Measurements from ENCODE around the gene ACTMAP.
"Not testable (repeated sequence)": the region's sequence is repeated elsewhere in the genome, so short reads cannot be mapped to it uniquely, and the experiment has no call there.

Gene ACTMAP

GRCh38 chr19:40776364-40776763, 26.1 kb upstream of the ACTMAP start:
- DNase-seq (ENCODE audit: low read depth), result no peak

GRCh38 chr19:40775632-40776022, 25.4 kb upstream of the ACTMAP start:
- no peak for DNase-seq (ENCODE audit: low read depth)

GRCh38 chr19:40774916-40775631, 24.8 kb upstream of the ACTMAP start, which contains the start of gene MIA:
Gene MIA (plus strand): TSS chr19:40775521. CDS start chr19:40775543, 22 bp downstream.
- no peak for DNase-seq (ENCODE audit: low read depth)

GRCh38 chr19:40771101-40771862, 21.0 kb upstream of the ACTMAP start:
- not testable (repeated sequence) for DNase-seq (ENCODE audit: low read depth)

- DNase-seq (ENCODE audit: low read depth), result no peak
Observed at GRCh38 chr19:40768869-40769268, 18.6 kb upstream of the ACTMAP start.

GRCh38 chr19:40766385-40766784, 16.1 kb upstream of the ACTMAP start:
- DNase-seq (ENCODE audit: low read depth), result not testable (repeated sequence)

GRCh38 chr19:40763963-40764362, 13.7 kb upstream of the ACTMAP start:
- DNase-seq (ENCODE audit: low read depth), result no peak

- DNase-seq (ENCODE audit: low read depth), result no peak
Observed at GRCh38 chr19:40763526-40763925, 13.2 kb upstream of the ACTMAP start.

- no peak for DNase-seq (ENCODE audit: low read depth)
Observed at GRCh38 chr19:40762754-40763470, 12.6 kb upstream of the ACTMAP start.

- no peak for DNase-seq (ENCODE audit: low read depth)
Observed at GRCh38 chr19:40759352-40759751, 9.1 kb upstream of the ACTMAP start.

GRCh38 chr19:40758491-40758890, 8.2 kb upstream of the ACTMAP start:
- no peak for DNase-seq (ENCODE audit: low read depth)

- DNase-seq (ENCODE audit: low read depth), result no peak
Observed at GRCh38 chr19:40756502-40757110, 6.3 kb upstream of the ACTMAP start.

- DNase-seq (ENCODE audit: low read depth), result no peak
Observed at GRCh38 chr19:40755791-40756190, 5.5 kb upstream of the ACTMAP start.

GRCh38 chr19:40755248-40755624, 5.0 kb upstream of the ACTMAP start:
- DNase-seq (ENCODE audit: low read depth), result no peak

GRCh38 chr19:40754611-40755247, 4.5 kb upstream of the ACTMAP start:
- no peak for DNase-seq (ENCODE audit: low read depth)

- DNase-seq (ENCODE audit: low read depth), result no peak
Observed at GRCh38 chr19:40752257-40752781, 2.0 kb upstream of the ACTMAP start.

- peak; percentile 97 for DNase-seq (ENCODE audit: low read depth)
Observed at GRCh38 chr19:40750874-40751537, 729 bp upstream of the ACTMAP start, which contains the start of gene SNRPA. Gene SNRPA (plus strand): TSS chr19:40751203. CDS start chr19:40751409, 206 bp downstream.

GRCh38 chr19:40747536-40747935, 2.7 kb downstream of the ACTMAP start:
- no peak for DNase-seq (ENCODE audit: low read depth)

GRCh38 chr19:40745402-40745780, 4.9 kb downstream of the ACTMAP start:
- peak; percentile 69 for DNase-seq (ENCODE audit: low read depth)

- no peak for DNase-seq (ENCODE audit: low read depth)
Observed at GRCh38 chr19:40744554-40745401, 5.5 kb downstream of the ACTMAP start.

All from fibroblast of gingiva (primary cell).